CD4-positive, alpha-beta T cell (primary cell): Measurements from ENCODE around the gene TRMT112. TPM values are rescaled to one million over a fixed set of nuclear protein-coding genes. Genes with fewer than 3 reads are reported as not detected.
A peak's percentile ranks its signal among the peaks of the same experiment; 100 is the strongest.

Source experiments
- ATAC-seq: fragments of 200-7000 bp; cut with Tn5 transposase; one replicate; pipeline ENCODE4 v1.10.0; 2022; ENCODE audit warnings: mild to moderate bottlenecking; ENCODE audit not compliant: poor library complexity
- CTCF ChIA-PET: fragments of 350-600 bp; sonication (Branson Sonifier 250); formaldehyde crosslinking; loops from one replicate; lab custom pipeline; 2021; ENCODE audit warnings: antibody characterized with exemption, inconsistent platforms; lab: Charles Lee
- POLR2A ChIA-PET: fragments of 350-600 bp; sonication (Branson Sonifier 250); formaldehyde crosslinking; loops from one replicate; lab custom pipeline; 2021; ENCODE audit warnings: antibody characterized with exemption, inconsistent platforms; lab: Charles Lee
- DNase-seq, 14 experiments: peaks; one replicate each; pipeline ENCODE4 v3.0.0-alpha.2; 2013 to 2020; ENCODE audit warnings: mixed read lengths in 2 of 14
- H3K27ac ChIP-seq, 2 donors: one replicate each; pipeline versions ENCODE4 v1.5.1 to v1.7.0; 2013; ENCODE audit warnings: low read length in 2 of 2, low read depth in 1 of 2, mild to moderate bottlenecking in 1 of 2
- H3K27me3 ChIP-seq, 2 experiments: 1 replicate in 1 of 2; 2 replicates in 1 of 2; pipeline versions ENCODE4 v1.6.1 to v1.7.0; 2013; ENCODE audit warnings: low read length in 2 of 2, control low read depth in 1 of 2, mild to moderate bottlenecking in 1 of 2, moderate library complexity in 1 of 2; ENCODE audit not compliant: insufficient read depth in 2 of 2, control insufficient read depth in 1 of 2
- H3K36me3 ChIP-seq: one replicate; pipeline ENCODE4 v1.6.1; 2013; ENCODE audit warnings: low read length, control low read depth; ENCODE audit not compliant: insufficient read depth
- H3K4me1 ChIP-seq: one replicate; pipeline ENCODE4 v1.6.1; 2013; ENCODE audit warnings: low read length, control low read depth; ENCODE audit not compliant: insufficient read depth
- H3K4me3 ChIP-seq: one replicate; pipeline ENCODE4 v1.5.1; 2013; ENCODE audit warnings: mild to moderate bottlenecking, low read length, moderate library complexity
- H3K9me3 ChIP-seq, 2 experiments: 1 replicate in 1 of 2; 2 replicates in 1 of 2; pipeline versions ENCODE4 v1.6.1 to v1.7.0; 2013; ENCODE audit warnings: low read length in 2 of 2, mild to moderate bottlenecking in 2 of 2, control low read depth in 1 of 2, moderate library complexity in 1 of 2; ENCODE audit not compliant: control insufficient read depth in 1 of 2, insufficient read depth in 1 of 2
- H3K27ac Mint-ChIP-seq: one replicate; pipeline ENCODE4 v1.8.0; 2020; ENCODE audit warnings: mixed read lengths
- H3K27me3 Mint-ChIP-seq: one replicate; pipeline ENCODE4 v1.8.0; 2021; ENCODE audit warnings: mixed read lengths
- H3K36me3 Mint-ChIP-seq: one replicate; pipeline ENCODE4 v1.8.0; 2021; ENCODE audit warnings: low read depth, mixed read lengths
- H3K4me1 Mint-ChIP-seq: one replicate; pipeline ENCODE4 v1.8.0; 2021; ENCODE audit warnings: low read depth, mixed read lengths
- H3K4me3 Mint-ChIP-seq: one replicate; pipeline ENCODE4 v1.8.0; 2020; ENCODE audit warnings: mild to moderate bottlenecking, mixed read lengths
- H3K9me3 Mint-ChIP-seq: one replicate; pipeline ENCODE4 v1.8.0; 2020; ENCODE audit warnings: mixed read lengths
- CTCF ChIP-seq: fragments of 200-600 bp; IDR thresholded peaks from one replicate; pipeline ENCODE4 v1.8.0; 2022; ENCODE audit warnings: antibody characterized with exemption, mild to moderate bottlenecking
- intact Hi-C, 2 experiments: fragments of 100-400 bp; cut with DNase I in 1 of 2; cut with micrococcal nuclease in 1 of 2; formaldehyde crosslinking; loops; one replicate each; pipeline versions ENCODE4 v1.15.1 to v1.9.0; 2023 to 2025; cut with DNase I, micrococcal nuclease
- total RNA-seq, 174 experiments: library from RNA in 2 of 174; stranded (reverse) in 2 of 174; gene quantifications; one replicate each; pipeline ENCODE4 v1.2.3 and lab custom pipeline; 2021 to 2026

The TRMT112 gene
- total RNA-seq, 2 experiments from 2014 or later: 70.5 to 71.4 TPM

DNA sequence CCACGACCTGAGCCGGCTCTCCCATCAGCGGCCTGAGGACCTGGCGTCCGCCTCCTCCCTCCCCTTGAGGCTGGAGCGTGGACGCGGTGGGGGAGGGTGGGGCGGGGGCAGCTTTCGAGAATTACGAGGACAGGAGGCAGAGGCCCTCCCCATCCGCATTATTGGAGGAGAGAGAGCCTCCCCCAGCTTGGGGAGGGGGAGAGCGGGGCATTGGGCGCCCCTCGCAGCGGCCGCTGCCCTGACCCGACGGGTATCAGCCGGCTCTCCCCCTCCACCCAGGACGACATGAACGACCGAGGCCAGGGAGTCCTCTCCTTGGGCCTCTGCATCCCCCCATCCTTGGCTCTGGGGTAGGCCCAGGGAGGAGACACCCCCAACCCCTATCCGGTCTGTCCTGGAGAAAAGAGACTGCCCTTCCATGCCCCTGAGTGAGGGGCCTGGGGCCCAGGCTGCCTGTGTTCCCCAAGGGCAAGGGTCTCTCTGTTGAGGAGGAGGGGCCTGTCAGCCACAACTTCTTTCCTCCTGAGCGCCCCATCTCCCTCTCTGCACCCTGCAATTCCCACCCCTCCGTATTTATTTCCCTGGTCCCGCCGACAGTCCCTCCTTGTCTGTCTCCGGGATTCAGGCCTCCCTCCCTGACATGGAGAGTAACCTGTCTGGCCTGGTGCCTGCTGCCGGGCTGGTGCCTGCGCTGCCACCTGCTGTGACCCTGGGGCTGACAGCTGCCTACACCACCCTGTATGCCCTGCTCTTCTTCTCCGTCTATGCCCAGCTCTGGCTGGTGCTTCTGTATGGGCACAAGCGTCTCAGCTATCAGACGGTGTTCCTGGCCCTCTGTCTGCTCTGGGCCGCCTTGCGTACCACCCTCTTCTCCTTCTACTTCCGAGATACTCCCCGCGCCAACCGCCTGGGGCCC lies 31.2 kb downstream of the TRMT112 start:
- H3K9me3 ChIP-seq: peaks cover 0 to 4% of the 10 kb centered on the region in 2 experiments
- Mint-ChIP-seq H3K4me3 (peak overlapping the region; percentile 90), H3K4me1 (peaks cover 26% of the 10 kb centered on the region), H3K27ac (peak overlapping the region; percentile 88), H3K9me3 (no peaks in the 10 kb centered on the region), H3K36me3 (peaks cover 5% of the 10 kb centered on the region), H3K27me3 (peaks cover 8% of the 10 kb centered on the region)
- ChIA-PET POLR2A (interaction anchor here (1.5 to 5.3 kb wide), 8 partner anchors 16 to 1621 kb away, joined by 4 to 125 read pairs (median 11); partner anchors contain the start of genes C11orf98, CSKMT, ESRRA and PPP1R14B), CTCF (interaction anchor here (0.6 to 3.9 kb wide), 4 partner anchors 15 to 1519 kb away, joined by 3 to 21 read pairs (median 15); partner anchors contain the start of gene CATSPERZ)
- peaks cover 10 to 12% of the 10 kb centered on the region in 2 experiments for H3K27me3 ChIP-seq
- H3K4me3 ChIP-seq: peak overlapping the region; percentile 97
- ATAC-seq: no peak
- H3K27ac ChIP-seq: peak overlapping the region; percentile 59 to 99
- intact Hi-C loops: loop anchor here (1.0 to 2.0 kb wide), 6 partner anchors 16 to 45 kb away; partner anchors contain the start of genes FKBP2 (in 2 of the 2) and TRMT112 (in 1 of the 2)
- peak in 3 of 14 experiments; percentile 22 to 68 (median 57) for DNase-seq
- peaks cover 40% of the 10 kb centered on the region for H3K4me1 ChIP-seq
- H3K36me3 ChIP-seq: peaks cover 13% of the 10 kb centered on the region
- no peak for TF ChIP-seq CTCF

DNA sequence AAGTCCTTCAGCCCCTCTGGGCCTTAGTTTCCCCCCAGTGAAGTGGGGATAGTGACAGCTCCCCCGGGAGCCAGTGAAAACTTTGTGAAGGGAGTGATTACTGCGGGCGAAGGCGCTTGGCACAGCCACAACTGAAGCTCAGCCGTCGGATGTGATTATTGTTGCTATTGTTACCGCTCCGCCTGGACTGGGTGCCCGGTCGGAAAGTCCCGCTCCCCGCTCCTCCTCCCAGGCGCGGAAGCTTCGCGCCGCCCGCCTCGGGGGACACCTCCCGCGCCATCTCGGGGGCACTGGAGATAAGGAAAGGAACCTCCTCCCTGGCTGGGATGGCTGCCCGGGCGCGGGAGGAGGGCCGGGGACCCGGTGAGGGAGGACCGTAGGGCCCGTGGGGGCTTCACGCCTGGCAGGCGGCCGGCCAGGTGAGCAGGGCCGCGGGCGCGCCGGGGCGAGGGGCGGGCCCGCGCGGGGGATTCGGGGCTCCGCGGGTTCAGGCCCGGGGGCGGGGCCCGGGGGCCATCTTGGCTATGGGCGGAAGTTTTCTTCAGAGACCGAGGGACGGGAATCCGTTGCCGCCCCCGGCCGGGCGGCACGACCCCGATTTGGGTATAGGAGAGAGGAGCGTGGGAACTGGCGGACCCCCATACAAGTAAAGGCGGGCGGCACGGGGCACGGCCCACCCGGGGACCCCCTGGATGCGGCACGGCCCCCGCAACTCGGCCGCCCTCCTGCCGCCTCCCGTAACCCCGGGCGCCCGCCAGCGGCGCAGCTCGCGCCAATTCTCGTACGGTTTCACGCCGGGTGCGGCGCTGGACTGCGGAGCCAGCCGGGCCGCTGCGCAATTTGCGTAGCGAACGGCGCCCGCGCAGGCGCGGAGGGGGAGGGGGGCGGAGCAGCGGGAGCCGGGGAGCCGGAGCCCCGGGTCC lies 32.1 kb downstream of the TRMT112 start, which contains the start of gene GPR137:
Gene GPR137 (plus strand): TSS at position 887 of the 923 bp plus-strand sequence. CDS start 677 bp downstream, outside the sequence.
- peaks cover 13% of the 10 kb centered on the region for H3K36me3 ChIP-seq
- intact Hi-C loops: loop anchor here (1.0 to 2.0 kb wide), 5 partner anchors 15 to 44 kb away; partner anchors contain the start of genes FKBP2 (in 2 of the 2) and TRMT112 (in 1 of the 2)
- no peak for TF ChIP-seq CTCF
- peaks cover 21% of the 10 kb centered on the region for H3K4me1 Mint-ChIP-seq
- H3K27me3 ChIP-seq: peaks cover under 1 to 3% of the 10 kb centered on the region in 2 experiments
- no peaks in the 10 kb centered on the region for H3K9me3 ChIP-seq
- ATAC-seq (peak; percentile 65), DNase-seq (peak; percentile 85 to 97 (median 90))
- H3K9me3 Mint-ChIP-seq: no peaks in the 10 kb centered on the region
- H3K27me3 Mint-ChIP-seq: peaks cover under 1% of the 10 kb centered on the region
- peak within 1 kb of the TSS; percentile 97 for H3K4me3 ChIP-seq
- peaks cover 5% of the 10 kb centered on the region for H3K36me3 Mint-ChIP-seq
- peaks cover 37% of the 10 kb centered on the region for H3K4me1 ChIP-seq
- peak within 1 kb of the TSS; percentile 93 for H3K4me3 Mint-ChIP-seq
- ChIA-PET CTCF (interaction anchor here (0.9 to 5.8 kb wide), 6 partner anchors 14 to 81 kb away, joined by 3 to 36 read pairs (median 15); partner anchors contain the start of genes CATSPERZ and PRDX5), POLR2A (interaction anchor here (0.8 to 5.3 kb wide), 17 partner anchors 11 to 1620 kb away, joined by 3 to 125 read pairs (median 6); partner anchors contain the start of genes C11orf98, CATSPERZ, CSKMT and ESRRA)
- H3K27ac Mint-ChIP-seq: peak within 1 kb of the TSS; percentile 97
- H3K27ac ChIP-seq: peak within 1 kb of the TSS; percentile 99 to 100
